ENCODE results near the gene ST13.
"Not testable (repeated sequence)": the region's sequence is repeated elsewhere in the genome, so short reads cannot be mapped to it uniquely, and the experiment has no call there.

The ST13 gene

GRCh38 chr22:40838486-40838885 lies 18.0 kb downstream of the ST13 start:
- DNase-seq (ENCODE audit: low read depth, low spot score), result no peak

- DNase-seq (ENCODE audit: low read depth, low spot score), result no peak
These were observed 21.8 kb downstream of the ST13 start for GRCh38 chr22:40834619-40835018.

- no peak for DNase-seq (ENCODE audit: low read depth, low spot score)
These were observed 27.3 kb downstream of the ST13 start for GRCh38 chr22:40829131-40829530.

- no peak for DNase-seq (ENCODE audit: low read depth, low spot score)
These were observed 29.3 kb downstream of the ST13 start for GRCh38 chr22:40826984-40827741.

- not testable (repeated sequence) for DNase-seq (ENCODE audit: low read depth, low spot score)
These were observed 30.1 kb downstream of the ST13 start for GRCh38 chr22:40826292-40826691.

GRCh38 chr22:40823426-40823825 lies 33.0 kb downstream of the ST13 start:
- no peak for DNase-seq (ENCODE audit: low read depth, low spot score)

GRCh38 chr22:40819599-40820140 lies 36.8 kb downstream of the ST13 start:
- no peak for DNase-seq (ENCODE audit: low read depth, low spot score)

GRCh38 chr22:40818747-40819598 lies 37.5 kb downstream of the ST13 start, which contains the start of gene SLC25A17:
Gene SLC25A17 (minus strand): TSS chr22:40819346. CDS start chr22:40819248, 98 bp downstream.
- DNase-seq (ENCODE audit: low read depth, low spot score), result no peak

- no peak for DNase-seq (ENCODE audit: low read depth, low spot score)
These were observed 38.2 kb downstream of the ST13 start for GRCh38 chr22:40818192-40818746.

- no peak for DNase-seq (ENCODE audit: low read depth, low spot score)
These were observed 38.7 kb downstream of the ST13 start for GRCh38 chr22:40817737-40818136.

- DNase-seq (ENCODE audit: low read depth, low spot score), result no peak
These were observed 42.5 kb downstream of the ST13 start for GRCh38 chr22:40813912-40814315.

GRCh38 chr22:40808018-40808841 lies 48.2 kb downstream of the ST13 start:
- no peak for DNase-seq (ENCODE audit: low read depth, low spot score)

GRCh38 chr22:40806711-40807110 lies 49.7 kb downstream of the ST13 start:
- DNase-seq (ENCODE audit: low read depth, low spot score), result no peak

- DNase-seq (ENCODE audit: low read depth, low spot score), result no peak
These were observed 50.7 kb downstream of the ST13 start for GRCh38 chr22:40805699-40806203.

- no peak for DNase-seq (ENCODE audit: low read depth, low spot score)
These were observed 51.2 kb downstream of the ST13 start for GRCh38 chr22:40805239-40805638.

- DNase-seq (ENCODE audit: low read depth, low spot score), result no peak
These were observed 53.1 kb downstream of the ST13 start for GRCh38 chr22:40803321-40803720.

GRCh38 chr22:40799008-40799407 lies 57.4 kb downstream of the ST13 start:
- DNase-seq (ENCODE audit: low read depth, low spot score), result no peak

- DNase-seq (ENCODE audit: low read depth, low spot score), result no peak
These were observed 59.0 kb downstream of the ST13 start for GRCh38 chr22:40797427-40797826.

- no peak for DNase-seq (ENCODE audit: low read depth, low spot score)
These were observed 64.0 kb downstream of the ST13 start for GRCh38 chr22:40792451-40792850.

- no peak for DNase-seq (ENCODE audit: low read depth, low spot score)
These were observed 65.2 kb downstream of the ST13 start for GRCh38 chr22:40791241-40791640.

GRCh38 chr22:40789131-40789530 lies 67.3 kb downstream of the ST13 start:
- DNase-seq (ENCODE audit: low read depth, low spot score), result no peak
